IMR-90 (cell line): ENCODE results near the gene PLXND1. TPM values are rescaled to one million over a fixed set of nuclear protein-coding genes. Genes with fewer than 3 reads are reported as not detected.

Source experiments
- ATAC-seq: fragments of 200-7000 bp; cut with Tn5 transposase; 2 replicates; pipeline ENCODE4 v1.9.1; 2020; ENCODE audit warnings: low read depth, mild to moderate bottlenecking, moderate library complexity
- BruUV-seq: library from RNA; stranded (reverse); fragments of 400-500 nt; replicated peaks from 2 replicates; lab custom pipeline; 2021; lab: Mats Ljungman, UMichigan
- CTCF ChIA-PET: fragments of 300-600 bp; formaldehyde crosslinking; extraction: SDS; loops from one replicate; lab custom pipeline; 2021; ENCODE audit warnings: antibody characterized with exemption; lab: Yijun Ruan, JAX
- POLR2A ChIA-PET: fragments of 300-600 bp; sonication (Branson Sonifier 250); formaldehyde crosslinking; loops from one replicate; lab custom pipeline; 2022; ENCODE audit warnings: antibody characterized with exemption; ENCODE audit not compliant: unreplicated experiment; lab: Charles Lee
- DNase-seq: peaks from one replicate; pipeline ENCODE4 v3.0.0; 2013
- H2AFZ ChIP-seq: replicated peaks from 2 replicates; pipeline ENCODE3; 2013; ENCODE audit warnings: low read length, mild to moderate bottlenecking; ENCODE audit not compliant: poor library complexity
- H2AK5ac ChIP-seq: 2 replicates; pipeline ENCODE4 v1.6.1; 2013; ENCODE audit warnings: low read depth, low read length, inconsistent platforms
- H2AK9ac ChIP-seq: replicated peaks from 2 replicates; pipeline ENCODE3; 2013; ENCODE audit warnings: mild to moderate bottlenecking, low read depth, low read length, moderate library complexity; ENCODE audit not compliant: poor library complexity
- H2BK120ac ChIP-seq: 2 replicates; pipeline ENCODE4 v1.6.1; 2013; ENCODE audit warnings: low read depth, low read length, inconsistent platforms
- H2BK15ac ChIP-seq: 3 replicates; pipeline ENCODE4 v1.6.1; 2013; ENCODE audit warnings: low read depth, low read length, inconsistent platforms
- H2BK20ac ChIP-seq: 2 replicates; pipeline ENCODE4 v1.6.1; 2013; ENCODE audit warnings: low read depth, mild to moderate bottlenecking, inconsistent platforms, low read length, moderate library complexity
- H2BK5ac ChIP-seq: 2 replicates; pipeline ENCODE4 v1.6.1; 2013; ENCODE audit warnings: mild to moderate bottlenecking, low read depth, low read length, inconsistent platforms; ENCODE audit not compliant: poor library complexity, severe bottlenecking
- H3K14ac ChIP-seq: replicated peaks from 2 replicates; pipeline ENCODE4 v1.6.1; 2013; ENCODE audit warnings: low read depth, low read length, inconsistent platforms
- H3K18ac ChIP-seq: 2 replicates; pipeline ENCODE4 v1.6.1; 2013; ENCODE audit warnings: low read depth, low read length, control low read depth
- H3K23ac ChIP-seq: 2 replicates; pipeline ENCODE4 v1.6.1; 2013; ENCODE audit warnings: low read depth, low read length, inconsistent platforms
- H3K27ac ChIP-seq: 2 replicates; pipeline ENCODE4 v1.5.1; 2013; ENCODE audit warnings: mild to moderate bottlenecking, control low read depth, low read length; ENCODE audit not compliant: insufficient read depth
- H3K27me3 ChIP-seq: 2 replicates; pipeline ENCODE4 v1.6.1; 2013; ENCODE audit warnings: low read length; ENCODE audit not compliant: control insufficient read depth, insufficient read depth
- H3K36me3 ChIP-seq: 2 replicates; pipeline ENCODE4 v1.6.1; 2013; ENCODE audit warnings: low read length, mixed read lengths; ENCODE audit not compliant: control insufficient read depth, insufficient read depth
- H3K4ac ChIP-seq: 2 replicates; pipeline ENCODE4 v1.6.1; 2013; ENCODE audit warnings: low read depth, low read length, inconsistent platforms
- H3K4me1 ChIP-seq: 2 replicates; pipeline ENCODE4 v1.6.1; 2013; ENCODE audit warnings: low read length, mixed read lengths; ENCODE audit not compliant: control insufficient read depth, insufficient read depth
- H3K4me2 ChIP-seq: 2 replicates; pipeline ENCODE4 v1.6.1; 2013; ENCODE audit warnings: low read depth, mild to moderate bottlenecking, control low read depth, low read length, moderate library complexity
- H3K4me3 ChIP-seq: 2 replicates; pipeline ENCODE4 v1.5.1; 2013; ENCODE audit warnings: low read depth, mild to moderate bottlenecking, control low read depth, low read length, moderate library complexity; ENCODE audit not compliant: insufficient read depth
- H3K56ac ChIP-seq: 2 replicates; pipeline ENCODE4 v1.6.1; 2013; ENCODE audit warnings: low read length, inconsistent platforms; ENCODE audit not compliant: insufficient read depth; ENCODE audit errors: extremely low read depth
- H3K79me1 ChIP-seq, 2 experiments: 2 replicates each; pipeline ENCODE4 v1.6.1; 2013; ENCODE audit warnings: low read length in 2 of 2, inconsistent platforms in 1 of 2, low read depth in 1 of 2
- H3K9ac ChIP-seq: 2 replicates; pipeline ENCODE4 v1.6.1; 2013; ENCODE audit warnings: low read depth, low read length, control low read depth
- H3K9me1 ChIP-seq: 2 replicates; pipeline ENCODE4 v1.6.1; 2013; ENCODE audit warnings: low read length, inconsistent platforms; ENCODE audit not compliant: insufficient read depth
- H3K9me3 ChIP-seq: 2 replicates; pipeline ENCODE4 v1.6.1; 2013; ENCODE audit warnings: low read length; ENCODE audit not compliant: control insufficient read depth, insufficient read depth
- H4K20me1 ChIP-seq: 2 replicates; pipeline ENCODE4 v1.6.1; 2013; ENCODE audit warnings: low read length, inconsistent platforms; ENCODE audit not compliant: insufficient read depth
- H4K5ac ChIP-seq: 2 replicates; pipeline ENCODE4 v1.6.1; 2013; ENCODE audit warnings: mild to moderate bottlenecking, low read depth, low read length, control low read depth
- H4K8ac ChIP-seq, 2 experiments: 2 replicates each; pipeline ENCODE4 v1.6.1; 2013; ENCODE audit warnings: low read depth in 2 of 2, low read length in 2 of 2, control low read depth in 1 of 2, inconsistent platforms in 1 of 2
- H4K91ac ChIP-seq: 2 replicates; pipeline ENCODE4 v1.6.1; 2013; ENCODE audit warnings: low read depth, low read length, inconsistent platforms; ENCODE audit not compliant: insufficient read depth
- CHD1 ChIP-seq: IDR thresholded peaks from 2 replicates; pipeline ENCODE4 v1.6.1; 2012; ENCODE audit warnings: low read depth, low read length, improper control_type of control experiment
- FOS ChIP-seq: fragments of 150-350 bp; IDR thresholded peaks from 2 replicates; pipeline ENCODE4 v1.6.1; 2016; ENCODE audit warnings: low read depth, low read length
- MAFK ChIP-seq: IDR thresholded peaks from 2 replicates; pipeline ENCODE4 v1.6.1; 2012; ENCODE audit warnings: low read depth, low read length, improper control_type of control experiment
- MAZ ChIP-seq: IDR thresholded peaks from 2 replicates; pipeline ENCODE4 v1.6.1; 2012; ENCODE audit warnings: low read depth, mild to moderate bottlenecking, low read length, improper control_type of control experiment, moderate library complexity, borderline replicate concordance
- WGBS, 2 experiments: methylation state at CpG; one replicate each; pipeline versions ENCODE4 v1.1.5 to v1.1.7; 2013; ENCODE audit warnings: missing lambda C conversion rate in 2 of 2; ENCODE audit not compliant: insufficient read length in 1 of 2; ENCODE audit errors: extremely low coverage in 2 of 2; 5-methylcytosine and 5-hydroxymethylcytosine counted together
- dilution Hi-C: fragments of 300-500 bp; cut with HindIII; formaldehyde crosslinking; loops from one replicate; pipeline ENCODE4 v1.14.3; 2018; ENCODE audit warnings: low sequenced_read_pairs; ENCODE audit not compliant: unreplicated experiment
- in situ Hi-C: fragments of 300-500 bp; cut with MboI; formaldehyde crosslinking; loops from 3 replicates; pipeline ENCODE4 v1.14.3; 2019; ENCODE audit warnings: low sequenced_read_pairs, inconsistent platforms, mixed read lengths
- intact Hi-C: fragments of 100-400 bp; cut with micrococcal nuclease; formaldehyde crosslinking; loops from 2 replicates; pipeline ENCODE4 v1.10.0; 2022
- polyA plus RNA-seq, 3 experiments: library from polyadenylated mRNA; depleted of rRNA; stranded (reverse); fragments of >200 nt; gene quantifications; 2 replicates each; pipeline ENCODE4 v1.2.3, GENCODE V29; 2012; ENCODE audit warnings: low replicate concordance in 1 of 3
- total RNA-seq: library from RNA; depleted of rRNA; stranded (reverse); fragments of >200 nt; gene quantifications from 2 replicates; pipeline ENCODE4 v1.2.3, GENCODE V29; 2012
- TF ChIP-seq, protein P1 (sequence below): fragments of 150-350 bp; IDR thresholded peaks from 2 replicates; pipeline ENCODE4 v1.6.1; 2016; ENCODE audit warnings: low read depth, mild to moderate bottlenecking, low read length, moderate library complexity, borderline replicate concordance
- TF ChIP-seq, protein P2 (sequence below): fragments of 150-350 bp; IDR thresholded peaks from 2 replicates; pipeline ENCODE4 v1.6.1; 2017; ENCODE audit warnings: mild to moderate bottlenecking, antibody characterized with exemption, low read length, low read depth

PLXND1 gene
- total and polyA plus RNA-seq, 2 of the 4 experiments (the other 2 are of a cell fraction), result 19.2 to 67.1 TPM

DNA sequence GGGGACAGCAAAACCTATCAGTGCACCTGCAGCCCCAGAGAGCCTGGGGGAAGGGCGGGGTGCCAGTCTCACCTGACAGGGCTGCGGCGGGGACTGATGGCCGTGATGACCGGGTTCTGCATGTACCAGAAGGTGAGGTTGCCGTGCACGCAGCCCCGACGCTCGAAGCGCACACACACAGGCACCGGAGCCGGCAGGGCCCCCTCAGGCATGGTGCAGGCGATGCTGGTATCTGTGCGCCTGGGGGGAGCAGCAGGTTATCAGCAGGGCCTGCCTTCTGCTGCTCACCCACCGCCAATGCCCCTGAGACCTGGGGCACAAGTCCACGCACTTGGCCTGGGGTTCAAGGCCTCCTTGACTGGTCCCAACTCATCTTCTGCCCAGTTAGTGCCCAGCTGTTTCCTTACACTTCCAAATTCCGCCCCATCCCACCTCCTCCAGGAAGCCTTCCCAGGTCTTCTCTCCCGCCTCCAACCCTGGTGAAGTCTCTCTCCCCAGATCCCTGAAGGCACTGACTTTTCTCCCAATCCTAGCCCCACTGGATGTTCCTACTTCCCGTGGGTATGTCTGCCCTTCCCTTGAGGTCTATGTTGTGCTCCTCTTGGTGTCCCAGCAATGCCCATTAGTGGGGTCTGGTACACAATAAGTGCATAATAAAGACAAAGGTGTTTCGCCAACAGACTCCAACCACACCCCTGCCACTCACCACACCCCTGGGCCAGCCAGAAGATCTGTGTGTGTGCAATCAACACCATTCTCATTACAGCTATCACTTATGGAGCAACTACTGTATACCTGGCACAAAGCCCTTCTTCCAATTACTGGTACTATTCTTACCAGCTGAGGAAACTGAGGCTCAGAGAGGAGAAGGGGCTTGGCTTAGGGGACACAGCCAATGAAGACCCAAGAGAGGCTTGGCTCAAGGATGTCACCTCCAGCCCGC, 34.6 kb downstream of the PLXND1 start (continued):
- TF ChIP-seq MAFK, result no peak
- no peak for TF ChIP-seq CHD1

DNA sequence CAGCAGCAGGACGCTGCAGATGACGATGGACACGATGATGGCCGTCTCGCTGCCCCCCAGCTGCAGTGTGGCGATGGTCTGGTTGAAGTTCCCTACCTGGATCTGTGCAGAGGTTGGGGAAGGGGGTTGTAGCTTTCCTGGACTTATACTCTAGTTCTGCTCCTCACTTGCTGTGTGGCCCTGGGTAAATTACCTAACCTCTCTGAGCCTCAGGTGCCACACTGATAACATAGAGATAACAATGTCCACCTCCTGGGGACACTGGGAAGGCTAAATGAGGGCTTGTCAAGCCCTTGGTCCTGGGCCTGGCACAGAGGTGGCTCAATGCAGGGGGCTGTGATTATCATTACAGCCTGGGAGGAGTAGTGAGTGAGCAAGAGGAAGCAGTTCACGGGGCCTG, 36.6 kb downstream of the PLXND1 start:
- Histone ChIP-seq H3K23ac (no peak overlapping the region), H3K9ac (no peak overlapping the region), H3K9me1 (no peaks in the 10 kb centered on the region), H4K20me1 (no peaks in the 10 kb centered on the region), H3K4ac (no peak overlapping the region), H3K27me3 (no peaks in the 10 kb centered on the region), H2AK5ac (no peak overlapping the region), H4K8ac (no peak overlapping the region), H2BK20ac (no peak overlapping the region), H4K91ac (no peak overlapping the region), H2AK9ac (no peak overlapping the region), H3K14ac (no peak overlapping the region), H2BK5ac (no peak overlapping the region), H3K4me2 (no peak overlapping the region), H3K4me3 (no peak overlapping the region), H2BK120ac (no peak overlapping the region), H4K5ac (no peak overlapping the region), H3K36me3 (peaks cover 41% of the 10 kb centered on the region), H3K79me1 (no peaks in the 10 kb centered on the region; a peak in 1 of 4 replicates), H3K27ac (no peak overlapping the region), H2AFZ (peak overlapping the region; percentile 10), H3K9me3 (no peaks in the 10 kb centered on the region), H3K4me1 (no peaks in the 10 kb centered on the region; the same call in 1 of the 2 replicates), H2BK15ac (no peak overlapping the region), H3K56ac (no peak overlapping the region), H3K18ac (no peak overlapping the region)
- 100% methylated on average over 3 of the region's 7 CpGs; no CpG with 5 or more reads in 1 of the 2 experiments for WGBS, 2 experiments
- ChIA-PET CTCF (no interaction called here), POLR2A (no interaction called here)
- ATAC-seq (no peak), DNase-seq (no peak)
- dilution Hi-C loops, result no loop called here
- intact Hi-C loops, result no loop called here
- TF ChIP-seq, protein P1, sequence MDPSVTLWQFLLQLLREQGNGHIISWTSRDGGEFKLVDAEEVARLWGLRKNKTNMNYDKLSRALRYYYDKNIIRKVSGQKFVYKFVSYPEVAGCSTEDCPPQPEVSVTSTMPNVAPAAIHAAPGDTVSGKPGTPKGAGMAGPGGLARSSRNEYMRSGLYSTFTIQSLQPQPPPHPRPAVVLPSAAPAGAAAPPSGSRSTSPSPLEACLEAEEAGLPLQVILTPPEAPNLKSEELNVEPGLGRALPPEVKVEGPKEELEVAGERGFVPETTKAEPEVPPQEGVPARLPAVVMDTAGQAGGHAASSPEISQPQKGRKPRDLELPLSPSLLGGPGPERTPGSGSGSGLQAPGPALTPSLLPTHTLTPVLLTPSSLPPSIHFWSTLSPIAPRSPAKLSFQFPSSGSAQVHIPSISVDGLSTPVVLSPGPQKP, result no peak
- TF ChIP-seq MAZ (no peak), CHD1 (no peak), FOS (no peak)
- TF ChIP-seq, protein P2, sequence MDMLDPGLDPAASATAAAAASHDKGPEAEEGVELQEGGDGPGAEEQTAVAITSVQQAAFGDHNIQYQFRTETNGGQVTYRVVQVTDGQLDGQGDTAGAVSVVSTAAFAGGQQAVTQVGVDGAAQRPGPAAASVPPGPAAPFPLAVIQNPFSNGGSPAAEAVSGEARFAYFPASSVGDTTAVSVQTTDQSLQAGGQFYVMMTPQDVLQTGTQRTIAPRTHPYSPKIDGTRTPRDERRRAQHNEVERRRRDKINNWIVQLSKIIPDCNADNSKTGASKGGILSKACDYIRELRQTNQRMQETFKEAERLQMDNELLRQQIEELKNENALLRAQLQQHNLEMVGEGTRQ, result no peak
- in situ Hi-C loops, result no loop called here
- no TSS peak for BruUV-seq
